ENCODE results near the gene SLCO2A1.

GRCh38 chr3:134066158-134066541, 36.4 kb upstream of the SLCO2A1 start:
- TF ChIP-seq CTCF (IDR thresholded peaks at IDR 0.05), result no peak
- TF ChIP-seq POLR2A (IDR thresholded peaks at IDR 0.05), result no peak

Data from body of pancreas (tissue), 4 donors.